SK-N-SH (cell line): ENCODE results near the gene SLC7A6OS. TPM values are rescaled to one million over a fixed set of nuclear protein-coding genes. Genes with fewer than 3 reads are reported as not detected.

Experiments
- CTCF ChIA-PET: fragments of 300-600, 350-600 bp; formaldehyde crosslinking; extraction: SDS; loops from one replicate; lab custom pipeline; 2021; lab: Yijun Ruan, JAX
- POLR2A ChIA-PET: fragments of 350-600 bp; sonication (Branson Sonifier 250); formaldehyde crosslinking; extraction: SDS; loops from one replicate; lab custom pipeline; 2020; ENCODE audit warnings: antibody characterized with exemption, inconsistent platforms; lab: Yijun Ruan, JAX
- DNase-seq: peaks from one replicate; pipeline ENCODE4 v3.0.0; 2012
- H2AFZ ChIP-seq: fragments of 200-600 bp; sonication (generic); 2 replicates; pipeline ENCODE4 v1.8.1; 2016; ENCODE audit warnings: antibody characterized with exemption, mild to moderate bottlenecking, low read depth
- H3F3A ChIP-seq: fragments of 200-600 bp; sonication (generic); replicated peaks from 2 replicates; pipeline ENCODE3; 2016; ENCODE audit warnings: antibody characterized with exemption, mild to moderate bottlenecking; ENCODE audit not compliant: insufficient read depth
- H3K27ac ChIP-seq, 2 experiments: fragments of 200-500 bp in 1 of 2; fragments of 200-600 bp in 1 of 2; sonication (Bioruptor generic) in 1 of 2; sonication (generic), shearing (Covaris generic) in 1 of 2; 2 replicates each; pipeline versions ENCODE4 v1.5.1 to v1.6.1; 2014 to 2016; ENCODE audit warnings: low read depth in 2 of 2, inconsistent platforms in 1 of 2, low read length in 1 of 2, mild to moderate bottlenecking in 1 of 2, mixed read lengths in 1 of 2
- H3K27me3 ChIP-seq: fragments of 200-600 bp; sonication (generic), shearing (Covaris generic); 2 replicates; pipeline ENCODE4 v1.6.1; 2016; ENCODE audit warnings: mixed run types; ENCODE audit not compliant: insufficient read depth
- H3K36me3 ChIP-seq, 2 experiments: fragments of 200-500 bp in 1 of 2; fragments of 200-600 bp in 1 of 2; sonication (Bioruptor generic) in 1 of 2; sonication (generic) in 1 of 2; replicated peaks in 1 of 2; 2 replicates each; pipeline versions ENCODE3 to v1.5.1; 2014 to 2016; ENCODE audit warnings: low read length in 1 of 2, mild to moderate bottlenecking in 1 of 2; ENCODE audit not compliant: insufficient read depth in 2 of 2, control insufficient read depth in 1 of 2
- H3K4me1 ChIP-seq, 2 experiments: fragments of 200-500 bp in 1 of 2; fragments of 200-600 bp in 1 of 2; sonication (Bioruptor generic) in 1 of 2; sonication (generic), shearing (Covaris generic) in 1 of 2; 2 replicates each; pipeline versions ENCODE4 v1.5.1 to v1.6.1; 2014 to 2016; ENCODE audit warnings: low read depth in 1 of 2, low read length in 1 of 2, mixed run types in 1 of 2; ENCODE audit not compliant: insufficient read depth in 2 of 2, control insufficient read depth in 1 of 2
- H3K4me2 ChIP-seq: fragments of 200-600 bp; sonication (generic), shearing (Covaris generic); 2 replicates; pipeline ENCODE4 v1.6.1; 2017; ENCODE audit warnings: mixed run types
- H3K4me3 ChIP-seq, 2 experiments: fragments of 200-500 bp in 1 of 2; fragments of 200-600 bp in 1 of 2; sonication (Bioruptor generic) in 1 of 2; sonication (generic), shearing (Covaris generic) in 1 of 2; 2 replicates each; pipeline versions ENCODE4 v1.5.1 to v1.8.1; 2014 to 2016; ENCODE audit warnings: low read depth in 2 of 2, inconsistent platforms in 1 of 2, low read length in 1 of 2, mild to moderate bottlenecking in 1 of 2, mixed read lengths in 1 of 2, moderate library complexity in 1 of 2
- H3K79me2 ChIP-seq: fragments of 200-600 bp; sonication (generic); 2 replicates; pipeline ENCODE4 v1.8.1; 2017; ENCODE audit warnings: mild to moderate bottlenecking; ENCODE audit not compliant: insufficient read depth
- H3K9ac ChIP-seq: fragments of 200-600 bp; sonication (generic); 2 replicates; pipeline ENCODE4 v1.6.1; 2017; ENCODE audit warnings: mixed run types
- H3K9me2 ChIP-seq: fragments of 200-600 bp; sonication (generic); 2 replicates; pipeline ENCODE4 v1.6.1; 2017; ENCODE audit warnings: mixed run types
- H3K9me3 ChIP-seq: fragments of 200-600 bp; sonication (generic); 2 replicates; pipeline ENCODE4 v1.6.1; 2017; ENCODE audit warnings: mixed run types, mild to moderate bottlenecking, moderate library complexity
- H4K20me1 ChIP-seq: fragments of 200-600 bp; sonication (generic); 2 replicates; pipeline ENCODE4 v1.6.1; 2017; ENCODE audit warnings: mild to moderate bottlenecking, mixed run types; ENCODE audit not compliant: insufficient read depth
- FOSL2 ChIP-seq: IDR thresholded peaks from 2 replicates; pipeline ENCODE4 v1.4.0; 2012; ENCODE audit warnings: low read depth, mild to moderate bottlenecking, moderate library complexity, borderline replicate concordance
- IRF3 ChIP-seq: fragments of 150-350 bp; IDR thresholded peaks from 2 replicates; pipeline ENCODE4 v1.6.1; 2016; ENCODE audit warnings: mild to moderate bottlenecking, low read depth, low read length
- MAX ChIP-seq: IDR thresholded peaks from 2 replicates; pipeline ENCODE4 v1.4.0; 2012; ENCODE audit warnings: low read depth
- POLR2AphosphoS5 ChIP-seq: IDR thresholded peaks from 2 replicates; pipeline ENCODE4 v1.6.1; 2012; ENCODE audit warnings: low read depth, low read length
- RXRA ChIP-seq: IDR thresholded peaks from 2 replicates; pipeline ENCODE4 v1.4.0; 2012; ENCODE audit warnings: low read depth, mild to moderate bottlenecking, borderline replicate concordance
- SMC3 ChIP-seq: IDR thresholded peaks from 2 replicates; pipeline ENCODE4 v1.6.1; 2012; ENCODE audit warnings: low read depth, low read length, improper control_type of control experiment
- TCF12 ChIP-seq: IDR thresholded peaks from 2 replicates; pipeline ENCODE4 v1.4.0; 2012
- TEAD4 ChIP-seq: IDR thresholded peaks from 2 replicates; pipeline ENCODE4 v1.4.0; 2012; ENCODE audit warnings: mild to moderate bottlenecking, borderline replicate concordance; ENCODE audit not compliant: insufficient read depth
- YY1 ChIP-seq: IDR thresholded peaks from 2 replicates; pipeline ENCODE4 v1.4.0; 2012; ENCODE audit warnings: low read depth, mild to moderate bottlenecking
- WGBS: methylation state at CpG from one replicate; pipeline ENCODE4 v1.1.6; 2017; ENCODE audit warnings: low lambda C conversion rate; 5-methylcytosine and 5-hydroxymethylcytosine counted together
- polyA plus RNA-seq, 3 experiments: library from polyadenylated mRNA; depleted of rRNA; stranded (reverse); fragments of >200 nt; gene quantifications; 2 replicates each; pipeline ENCODE4 v1.2.3, GENCODE V29; 2012
- TF ChIP-seq, protein P1 (sequence below): IDR thresholded peaks from 2 replicates; pipeline ENCODE4; 2012
- TF ChIP-seq, protein P2 (sequence below): fragments of 150-350 bp; IDR thresholded peaks from 2 replicates; pipeline ENCODE4 v1.6.1; 2017; ENCODE audit warnings: antibody characterized with exemption, low read length, low read depth, borderline replicate concordance
- TF ChIP-seq, protein P3 (sequence below): IDR thresholded peaks from 2 replicates; pipeline ENCODE4 v1.4.0; 2012; ENCODE audit warnings: low read depth, borderline replicate concordance

Gene SLC7A6OS
- polyA plus RNA-seq, 1 of the 3 experiments (the other 2 are of a cell fraction): 6.6 TPM

- TF ChIP-seq, protein P1, sequence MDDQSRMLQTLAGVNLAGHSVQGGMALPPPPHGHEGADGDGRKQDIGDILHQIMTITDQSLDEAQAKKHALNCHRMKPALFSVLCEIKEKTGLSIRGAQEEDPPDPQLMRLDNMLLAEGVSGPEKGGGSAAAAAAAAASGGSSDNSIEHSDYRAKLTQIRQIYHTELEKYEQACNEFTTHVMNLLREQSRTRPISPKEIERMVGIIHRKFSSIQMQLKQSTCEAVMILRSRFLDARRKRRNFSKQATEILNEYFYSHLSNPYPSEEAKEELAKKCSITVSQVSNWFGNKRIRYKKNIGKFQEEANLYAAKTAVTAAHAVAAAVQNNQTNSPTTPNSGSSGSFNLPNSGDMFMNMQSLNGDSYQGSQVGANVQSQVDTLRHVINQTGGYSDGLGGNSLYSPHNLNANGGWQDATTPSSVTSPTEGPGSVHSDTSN: no peak
- TF ChIP-seq, protein P2, sequence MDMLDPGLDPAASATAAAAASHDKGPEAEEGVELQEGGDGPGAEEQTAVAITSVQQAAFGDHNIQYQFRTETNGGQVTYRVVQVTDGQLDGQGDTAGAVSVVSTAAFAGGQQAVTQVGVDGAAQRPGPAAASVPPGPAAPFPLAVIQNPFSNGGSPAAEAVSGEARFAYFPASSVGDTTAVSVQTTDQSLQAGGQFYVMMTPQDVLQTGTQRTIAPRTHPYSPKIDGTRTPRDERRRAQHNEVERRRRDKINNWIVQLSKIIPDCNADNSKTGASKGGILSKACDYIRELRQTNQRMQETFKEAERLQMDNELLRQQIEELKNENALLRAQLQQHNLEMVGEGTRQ: no peak
- TF ChIP-seq, protein P3, sequence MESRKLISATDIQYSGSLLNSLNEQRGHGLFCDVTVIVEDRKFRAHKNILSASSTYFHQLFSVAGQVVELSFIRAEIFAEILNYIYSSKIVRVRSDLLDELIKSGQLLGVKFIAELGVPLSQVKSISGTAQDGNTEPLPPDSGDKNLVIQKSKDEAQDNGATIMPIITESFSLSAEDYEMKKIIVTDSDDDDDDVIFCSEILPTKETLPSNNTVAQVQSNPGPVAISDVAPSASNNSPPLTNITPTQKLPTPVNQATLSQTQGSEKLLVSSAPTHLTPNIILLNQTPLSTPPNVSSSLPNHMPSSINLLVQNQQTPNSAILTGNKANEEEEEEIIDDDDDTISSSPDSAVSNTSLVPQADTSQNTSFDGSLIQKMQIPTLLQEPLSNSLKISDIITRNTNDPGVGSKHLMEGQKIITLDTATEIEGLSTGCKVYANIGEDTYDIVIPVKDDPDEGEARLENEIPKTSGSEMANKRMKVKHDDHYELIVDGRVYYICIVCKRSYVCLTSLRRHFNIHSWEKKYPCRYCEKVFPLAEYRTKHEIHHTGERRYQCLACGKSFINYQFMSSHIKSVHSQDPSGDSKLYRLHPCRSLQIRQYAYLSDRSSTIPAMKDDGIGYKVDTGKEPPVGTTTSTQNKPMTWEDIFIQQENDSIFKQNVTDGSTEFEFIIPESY: no peak
Measured at GRCh38 chr16:68351991-68352431, 41.3 kb upstream of the SLC7A6OS start (continued).

GRCh38 chr16:68351463-68351862, 40.7 kb upstream of the SLC7A6OS start:
- no peak for DNase-seq

DNA sequence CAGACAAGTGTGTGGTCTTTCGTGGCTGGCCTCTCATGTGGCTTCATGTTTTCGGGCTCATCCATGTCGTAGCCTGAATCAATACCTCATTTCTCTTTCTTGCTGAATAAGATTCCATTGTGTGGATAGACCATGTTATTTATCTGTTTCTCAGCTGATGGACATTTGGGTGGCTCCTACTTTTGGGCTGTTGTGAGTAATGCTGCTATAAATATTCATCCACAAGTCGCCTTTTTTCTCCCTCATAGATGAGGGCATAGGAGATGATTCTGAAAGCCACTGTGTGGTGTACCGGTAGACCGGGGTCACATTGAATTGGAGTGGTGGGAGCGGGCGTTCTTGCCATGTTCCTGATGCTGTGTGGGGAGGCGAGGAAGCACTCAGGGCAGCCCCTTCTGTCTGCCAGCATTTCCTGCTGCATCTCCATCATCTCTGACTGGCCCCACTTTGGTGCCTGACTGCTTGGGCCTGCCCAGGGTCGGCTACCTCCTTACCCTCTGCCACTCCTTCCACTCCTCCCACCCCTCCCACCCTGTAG, 40.1 kb upstream of the SLC7A6OS start:
- TF ChIP-seq, protein P2: no peak
- TF ChIP-seq FOSL2 (no peak), MAX (no peak), IRF3 (no peak), TCF12 (no peak), YY1 (no peak)
- no peak overlapping the region for H3K9ac ChIP-seq
- POLR2A ChIA-PET: no interaction called here
- no peak overlapping the region for H2AFZ ChIP-seq
- no peak overlapping the region for H3K4me2 ChIP-seq
- no peaks in the 10 kb centered on the region for H3K9me2 ChIP-seq
- H3K36me3 ChIP-seq: peaks cover 9 to 69% of the 10 kb centered on the region in 2 experiments
- H3K27ac ChIP-seq: no peak overlapping the region
- H3F3A ChIP-seq: no peaks in the 10 kb centered on the region
- no peaks in the 10 kb centered on the region for H3K9me3 ChIP-seq
- no peaks in the 10 kb centered on the region for H3K27me3 ChIP-seq
- H3K4me3 ChIP-seq: no peak overlapping the region
- DNase-seq: no peak
- CTCF ChIA-PET: interaction anchor here (0.6 to 1.0 kb wide), 2 partner anchors 89 to 463 kb away, joined by 3 read pairs; no protein-coding TSS in a partner anchor
- H3K79me2 ChIP-seq: no peaks in the 10 kb centered on the region
- H3K4me1 ChIP-seq: no peaks in the 10 kb centered on the region
- no peaks in the 10 kb centered on the region for H4K20me1 ChIP-seq
- 93% methylated on average over 10 of the region's 10 CpGs for WGBS

More at GRCh38 chr16:68351463-68351862, 40.7 kb upstream of the SLC7A6OS start:
- no peak for TF ChIP-seq POLR2AphosphoS5
- no peak for TF ChIP-seq SMC3
- TF ChIP-seq TEAD4: no peak
- no peak for TF ChIP-seq FOSL2
- no peak for TF ChIP-seq RXRA
- H3K9me2 ChIP-seq: no peaks in the 10 kb centered on the region
- H3K27me3 ChIP-seq: no peaks in the 10 kb centered on the region
- POLR2A ChIA-PET: no interaction called here
- no peak overlapping the region for H2AFZ ChIP-seq
- H3K79me2 ChIP-seq: no peaks in the 10 kb centered on the region
- CTCF ChIA-PET: interaction anchor here (0.6 kb wide), 1 partner anchor 462 kb away, joined by 3 read pairs; no protein-coding TSS in a partner anchor
- no peaks in the 10 kb centered on the region for H3F3A ChIP-seq
- H3K36me3 ChIP-seq: peaks cover 9 to 67% of the 10 kb centered on the region in 2 experiments
- H3K9ac ChIP-seq: no peak overlapping the region
- H3K4me1 ChIP-seq: no peaks in the 10 kb centered on the region
- H3K27ac ChIP-seq: no peak overlapping the region
- WGBS: 91% methylated on average over 9 of the region's 11 CpGs
- no peaks in the 10 kb centered on the region for H3K9me3 ChIP-seq
- H4K20me1 ChIP-seq: no peaks in the 10 kb centered on the region
- H3K4me3 ChIP-seq: no peak overlapping the region
- H3K4me2 ChIP-seq: no peak overlapping the region
